ENCODE data around the gene ACOT4.
"Not testable (repeated sequence)": the region's sequence is repeated elsewhere in the genome, so short reads cannot be mapped to it uniquely, and the experiment has no call there.

GRCh38 chr14:73574251-73574650, 17.4 kb upstream of the ACOT4 start:
- TF ChIP-seq POLR2AphosphoS5 (IDR thresholded peaks at IDR 0.05; ENCODE audit: low read depth, low read length); POLR2A (IDR thresholded peaks at IDR 0.05; ENCODE audit: low read depth, low read length); TAF1 (IDR thresholded peaks at IDR 0.05; ENCODE audit: borderline replicate concordance, low read depth, low read length): not testable (repeated sequence)

Measured in GM12892 (cell line).